Cardiac muscle cell (in vitro differentiated cells and primary cell): ENCODE measurements around the gene CBX8. TPM values are rescaled to one million over a fixed set of nuclear protein-coding genes. Genes with fewer than 3 reads are reported as not detected.
"Not testable (repeated sequence)": the region's sequence is repeated elsewhere in the genome, so short reads cannot be mapped to it uniquely, and the experiment has no call there.

ENCODE experiments used
- DNase-seq, 2 donors: peaks; one replicate each; pipeline versions ENCODE4 v3.0.0 to v3.0.0-alpha.2; 2010 to 2017; ENCODE audit warnings: low read depth in 1 of 2, low spot score in 1 of 2
- H3K27ac ChIP-seq: fragments of 200-600 bp; sonication (generic); 2 replicates; pipeline ENCODE4 v1.5.1; 2016
- H3K27me3 ChIP-seq: fragments of 200-600 bp; sonication (generic); 2 replicates; pipeline ENCODE4 v1.6.0; 2016; ENCODE audit warnings: control low read depth
- H3K36me3 ChIP-seq: fragments of 200-600 bp; sonication (generic); 2 replicates; pipeline ENCODE4 v1.5.1; 2016; ENCODE audit warnings: control low read depth
- H3K4me1 ChIP-seq: fragments of 200-600 bp; sonication (generic); 2 replicates; pipeline ENCODE4 v1.8.1; 2017; ENCODE audit warnings: low read depth, mild to moderate bottlenecking, mixed run types
- H3K4me3 ChIP-seq: fragments of 200-600 bp; sonication (generic); 2 replicates; pipeline ENCODE4 v1.5.1; 2016; ENCODE audit warnings: mild to moderate bottlenecking
- H3K9me3 ChIP-seq: fragments of 200-600 bp; sonication (generic); 2 replicates; pipeline ENCODE4 v1.5.1; 2017; ENCODE audit warnings: low read depth, mild to moderate bottlenecking, control low read depth
- polyA plus RNA-seq: library from polyadenylated mRNA; unstranded; fragments of >200 nt; fragmentation: Nextera tagmentation; extraction: Ambion mirVana; gene quantifications from 2 replicates; pipeline ENCODE4 v1.2.1, GENCODE V29; 2016
- total RNA-seq: library from RNA; depleted of rRNA; stranded (reverse); fragments of >200 nt; gene quantifications from 2 replicates; pipeline ENCODE4 v1.2.3, GENCODE V29; 2016
- TF ChIP-seq, protein P1 (sequence below): IDR thresholded peaks from 2 replicates; pipeline ENCODE4 v1.5.1; 2012; ENCODE audit warnings: low read depth, mild to moderate bottlenecking, low read length

CBX8 gene
- total and polyA plus RNA-seq, 2 experiments from 2014 or later: 13.8 to 16.7 TPM

DNA sequence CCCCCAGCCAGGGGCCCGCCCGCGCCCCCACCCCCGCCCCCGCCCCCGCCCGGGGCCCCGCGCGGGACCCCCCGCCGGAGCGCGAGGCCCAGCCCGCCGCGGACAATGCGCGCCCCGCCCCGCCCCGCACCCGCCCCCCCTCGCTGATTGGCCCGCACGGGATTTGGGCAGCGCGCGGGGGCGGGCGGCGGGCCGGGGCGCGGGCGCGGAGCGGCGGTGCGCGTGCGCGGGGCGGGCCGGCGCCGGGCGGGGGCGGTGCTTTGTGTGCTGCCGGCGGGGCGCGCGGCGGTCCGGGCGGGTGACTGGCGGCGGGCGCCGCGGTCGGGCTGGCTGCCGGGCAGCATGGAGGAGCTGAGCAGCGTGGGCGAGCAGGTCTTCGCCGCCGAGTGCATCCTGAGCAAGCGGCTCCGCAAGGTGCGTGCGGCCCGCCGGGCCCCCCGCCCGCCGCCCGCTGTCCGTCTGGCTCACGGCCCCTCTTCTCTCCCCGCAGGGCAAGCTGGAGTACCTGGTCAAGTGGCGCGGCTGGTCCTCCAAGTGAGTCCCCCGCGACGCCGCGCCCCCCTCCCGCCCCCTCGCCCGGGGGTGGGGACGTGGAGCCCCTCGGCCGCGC is 18.9 kb downstream of the CBX8 start, which contains the start of gene CBX2:
CBX2 (plus strand) TSS at position 255 of the 610 bp plus-strand sequence; CDS start at position 343, 88 bp downstream.
- peak; percentile 76 to 91 for DNase-seq
- peak within 1 kb of the TSS; percentile 61 for H3K27ac ChIP-seq
- H3K36me3 ChIP-seq: no peaks in the 10 kb centered on the region
- H3K4me1 ChIP-seq: peaks cover 7% of the 10 kb centered on the region
- H3K9me3 ChIP-seq: no peaks in the 10 kb centered on the region
- H3K27me3 ChIP-seq: no peaks in the 10 kb centered on the region
- TF ChIP-seq, protein P1, sequence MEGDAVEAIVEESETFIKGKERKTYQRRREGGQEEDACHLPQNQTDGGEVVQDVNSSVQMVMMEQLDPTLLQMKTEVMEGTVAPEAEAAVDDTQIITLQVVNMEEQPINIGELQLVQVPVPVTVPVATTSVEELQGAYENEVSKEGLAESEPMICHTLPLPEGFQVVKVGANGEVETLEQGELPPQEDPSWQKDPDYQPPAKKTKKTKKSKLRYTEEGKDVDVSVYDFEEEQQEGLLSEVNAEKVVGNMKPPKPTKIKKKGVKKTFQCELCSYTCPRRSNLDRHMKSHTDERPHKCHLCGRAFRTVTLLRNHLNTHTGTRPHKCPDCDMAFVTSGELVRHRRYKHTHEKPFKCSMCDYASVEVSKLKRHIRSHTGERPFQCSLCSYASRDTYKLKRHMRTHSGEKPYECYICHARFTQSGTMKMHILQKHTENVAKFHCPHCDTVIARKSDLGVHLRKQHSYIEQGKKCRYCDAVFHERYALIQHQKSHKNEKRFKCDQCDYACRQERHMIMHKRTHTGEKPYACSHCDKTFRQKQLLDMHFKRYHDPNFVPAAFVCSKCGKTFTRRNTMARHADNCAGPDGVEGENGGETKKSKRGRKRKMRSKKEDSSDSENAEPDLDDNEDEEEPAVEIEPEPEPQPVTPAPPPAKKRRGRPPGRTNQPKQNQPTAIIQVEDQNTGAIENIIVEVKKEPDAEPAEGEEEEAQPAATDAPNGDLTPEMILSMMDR: no peak
- H3K4me3 ChIP-seq: peak within 1 kb of the TSS; percentile 93

DNA sequence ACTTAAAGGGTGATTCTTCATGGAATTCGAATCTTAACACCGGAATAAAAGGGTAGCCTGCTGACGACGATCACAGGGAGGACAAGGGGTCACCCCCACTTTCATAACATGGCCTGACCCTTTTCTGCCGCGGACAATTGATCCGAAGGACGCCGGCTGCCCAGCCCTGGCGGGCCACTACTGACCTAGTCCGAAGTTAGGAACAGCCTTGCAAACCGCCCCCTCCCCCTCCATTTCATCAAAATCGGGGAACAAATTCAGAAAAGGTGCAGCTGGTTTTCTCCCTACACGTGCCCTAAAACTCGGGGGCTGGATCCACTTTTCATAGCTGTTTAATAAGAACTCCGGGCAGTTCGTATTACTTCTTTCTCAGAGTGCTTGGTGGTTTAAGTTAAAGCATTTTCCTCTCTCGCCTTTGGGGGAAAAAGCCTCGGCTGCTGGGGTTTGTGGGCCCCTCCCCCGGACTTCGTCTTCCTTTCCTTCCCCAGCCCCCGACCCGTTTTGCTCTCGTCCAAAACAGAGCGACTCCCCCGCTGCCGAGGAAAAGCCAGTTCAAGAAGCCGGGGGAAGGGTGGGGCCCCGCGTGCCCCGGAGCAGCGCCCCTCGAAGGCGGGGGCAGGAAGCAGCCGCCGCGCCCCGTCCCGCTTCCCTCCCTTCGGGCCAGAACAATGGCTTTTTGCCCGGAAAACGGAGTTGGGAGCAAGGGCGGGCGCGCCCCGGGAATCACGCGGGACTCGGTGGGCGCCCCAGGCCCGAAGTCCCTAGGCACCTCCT is 19.6 kb downstream of the CBX8 start:
- H3K4me3 ChIP-seq: peak overlapping the region; percentile 38
- DNase-seq: peak; percentile 58 to 67
- no peaks in the 10 kb centered on the region for H3K27me3 ChIP-seq
- H3K4me1 ChIP-seq: peaks cover 7% of the 10 kb centered on the region
- TF ChIP-seq, protein P1: peak; percentile 36
- no peaks in the 10 kb centered on the region for H3K36me3 ChIP-seq
- peak overlapping the region; percentile 61 for H3K27ac ChIP-seq
- no peaks in the 10 kb centered on the region for H3K9me3 ChIP-seq

DNA sequence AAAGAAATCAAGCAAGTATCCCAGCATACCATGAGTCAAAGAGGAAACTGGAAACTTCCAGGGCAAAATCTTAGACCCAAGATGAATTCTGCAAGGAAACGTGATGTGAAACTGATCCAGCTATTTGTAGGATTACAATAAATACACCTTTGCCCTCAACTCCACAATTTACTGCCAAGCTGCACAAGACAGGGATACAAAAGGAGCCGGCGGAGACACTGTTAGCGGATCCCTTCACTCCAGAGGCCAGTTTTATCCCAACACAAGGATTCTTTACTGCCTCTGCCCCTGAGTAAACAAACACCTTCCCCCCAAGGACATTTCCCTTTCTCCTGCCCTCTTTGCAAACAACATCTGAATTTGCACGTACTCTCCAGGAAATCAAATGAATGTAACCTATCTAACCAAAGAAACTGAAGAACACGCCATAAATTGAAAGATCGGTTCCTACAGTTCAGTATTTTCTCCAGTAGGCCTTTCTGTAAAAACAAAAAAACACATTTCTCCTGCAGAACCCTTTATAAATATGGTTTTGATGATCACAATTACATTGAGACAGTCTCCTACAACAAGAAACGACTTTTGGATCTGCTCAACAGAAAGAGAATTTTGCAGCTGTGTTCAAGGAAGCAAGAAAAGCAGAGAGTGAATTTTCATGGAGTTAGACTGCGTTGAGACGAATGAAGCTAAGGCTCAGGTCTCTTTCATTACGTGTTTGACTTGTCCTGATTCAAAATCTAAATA is 20.3 kb downstream of the CBX8 start:
- Histone ChIP-seq H3K9me3 (no peaks in the 10 kb centered on the region), H3K4me3 (no peak overlapping the region), H3K27me3 (no peaks in the 10 kb centered on the region), H3K27ac (peak overlapping the region; percentile 61), H3K36me3 (no peaks in the 10 kb centered on the region), H3K4me1 (peaks cover 7% of the 10 kb centered on the region)
- no peak for DNase-seq
- TF ChIP-seq, protein P1: no peak

DNA sequence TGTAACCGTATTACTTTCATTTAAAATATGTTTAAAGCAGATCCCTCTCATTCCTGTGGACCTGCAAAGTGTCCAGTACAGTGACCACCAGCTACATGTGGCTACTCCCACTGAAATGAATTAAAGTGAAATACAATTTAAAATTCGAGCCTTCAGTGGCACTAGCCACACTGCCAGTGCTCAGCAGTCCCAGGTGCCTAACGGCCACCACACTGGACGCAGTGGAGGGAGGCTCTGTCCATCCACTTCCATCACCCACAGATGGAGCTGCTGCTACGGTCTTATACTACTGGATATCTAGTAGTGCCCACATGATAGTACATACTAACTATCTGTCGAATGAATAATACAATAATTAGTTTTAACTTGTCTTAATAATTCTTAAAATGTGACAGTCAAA is 21.2 kb downstream of the CBX8 start:
- DNase-seq: no peak
- Histone ChIP-seq H3K9me3 (no peaks in the 10 kb centered on the region), H3K36me3 (no peaks in the 10 kb centered on the region), H3K27me3 (no peaks in the 10 kb centered on the region), H3K4me3 (no peak overlapping the region), H3K27ac (no peak overlapping the region), H3K4me1 (peaks cover 7% of the 10 kb centered on the region)
- TF ChIP-seq, protein P1: no peak

DNA sequence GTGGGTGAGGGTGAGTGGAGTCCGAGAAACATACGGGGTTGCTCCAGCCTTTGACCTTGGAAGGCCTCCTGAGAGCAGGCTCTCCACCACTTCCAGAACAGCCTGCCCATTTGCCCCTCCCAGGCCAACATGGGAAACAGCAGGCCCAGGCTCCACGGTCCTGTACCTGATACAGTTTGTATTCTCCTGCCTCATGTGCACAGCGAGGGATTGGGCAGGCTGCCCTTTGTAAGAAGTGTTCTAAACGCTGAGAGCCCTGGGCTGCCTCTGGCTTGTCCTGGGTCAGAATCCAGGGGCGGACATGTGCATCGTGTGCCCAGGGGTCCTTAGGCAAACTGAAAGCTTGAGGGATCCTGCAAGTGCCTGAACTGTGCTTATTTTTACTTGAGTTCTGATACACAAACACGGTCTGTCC is 22.3 kb downstream of the CBX8 start:
- no peaks in the 10 kb centered on the region for H3K36me3 ChIP-seq
- TF ChIP-seq, protein P1: no peak
- H3K4me1 ChIP-seq: peaks cover 7% of the 10 kb centered on the region
- H3K9me3 ChIP-seq: no peaks in the 10 kb centered on the region
- no peak overlapping the region for H3K4me3 ChIP-seq
- no peak overlapping the region for H3K27ac ChIP-seq
- no peak for DNase-seq
- H3K27me3 ChIP-seq: no peaks in the 10 kb centered on the region

DNA sequence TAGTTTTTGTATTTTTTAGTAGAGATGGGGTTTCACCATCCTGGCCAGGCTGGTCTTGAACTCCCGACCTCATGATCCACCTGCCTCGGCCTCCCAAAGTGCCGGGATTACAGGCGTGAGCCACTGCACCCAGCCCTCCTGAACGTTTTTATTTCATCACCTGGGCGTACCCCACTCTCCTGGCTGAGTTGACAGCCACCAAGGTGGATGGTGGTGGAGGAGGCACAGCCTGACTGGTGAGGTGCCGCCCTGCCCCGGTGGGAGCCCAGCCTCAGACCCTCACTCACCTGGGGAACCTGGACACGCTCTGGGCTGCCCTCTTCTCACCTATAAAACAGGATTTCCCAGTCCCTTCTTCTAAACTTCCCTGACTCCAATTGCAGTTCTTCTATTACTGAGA is 24.2 kb downstream of the CBX8 start:
- H3K27me3 ChIP-seq, H3K4me1 ChIP-seq, H3K4me3 ChIP-seq, H3K27ac ChIP-seq, H3K9me3 ChIP-seq, DNase-seq, H3K36me3 ChIP-seq: not testable (repeated sequence)
